T-helper 17 cell (primary cell): ENCODE results near the gene CAMK1D. TPM values are rescaled to one million over a fixed set of nuclear protein-coding genes. Genes with fewer than 3 reads are reported as not detected.
A peak's percentile ranks its signal among the peaks of the same experiment; 100 is the strongest.

Experiments
- ATAC-seq: fragments of 150-1000 bp; cut with Tn5 transposase; 2 replicates; pipeline ENCODE4 v1.10.0; 2021; ENCODE audit warnings: mild to moderate bottlenecking, moderate library complexity
- DNase-seq, 3 donors: peaks; one replicate each; pipeline versions ENCODE4 v3.0.0 to v3.0.0-alpha.2; 2020 to 2021
- H3K9me3 ChIP-seq: one replicate; pipeline ENCODE4 v1.7.0; 2013; ENCODE audit warnings: low read length, mild to moderate bottlenecking; ENCODE audit not compliant: control insufficient read depth, poor library complexity, severe bottlenecking
- H3K27ac Mint-ChIP-seq: one replicate; pipeline ENCODE4 v1.8.0; 2022; ENCODE audit warnings: mild to moderate bottlenecking, moderate library complexity, mixed read lengths
- H3K27me3 Mint-ChIP-seq: one replicate; pipeline ENCODE4 v1.8.0; 2022; ENCODE audit warnings: mixed read lengths
- H3K36me3 Mint-ChIP-seq: one replicate; pipeline ENCODE4 v1.8.0; 2022; ENCODE audit warnings: low read depth, mixed read lengths
- H3K4me1 Mint-ChIP-seq: one replicate; pipeline ENCODE4 v1.8.0; 2022; ENCODE audit warnings: mild to moderate bottlenecking, mixed read lengths
- H3K4me3 Mint-ChIP-seq: one replicate; pipeline ENCODE4 v1.8.0; 2022; ENCODE audit warnings: mild to moderate bottlenecking, moderate library complexity, mixed read lengths
- total RNA-seq, 4 donors: library from RNA in 2 of 4; stranded (reverse) in 2 of 4; gene quantifications; one replicate each; pipeline ENCODE4 v1.2.3 and lab custom pipeline; 2022 to 2026

CAMK1D gene
- total RNA-seq, 2 donors from 2014 or later: 31.1 to 47.3 TPM

DNA sequence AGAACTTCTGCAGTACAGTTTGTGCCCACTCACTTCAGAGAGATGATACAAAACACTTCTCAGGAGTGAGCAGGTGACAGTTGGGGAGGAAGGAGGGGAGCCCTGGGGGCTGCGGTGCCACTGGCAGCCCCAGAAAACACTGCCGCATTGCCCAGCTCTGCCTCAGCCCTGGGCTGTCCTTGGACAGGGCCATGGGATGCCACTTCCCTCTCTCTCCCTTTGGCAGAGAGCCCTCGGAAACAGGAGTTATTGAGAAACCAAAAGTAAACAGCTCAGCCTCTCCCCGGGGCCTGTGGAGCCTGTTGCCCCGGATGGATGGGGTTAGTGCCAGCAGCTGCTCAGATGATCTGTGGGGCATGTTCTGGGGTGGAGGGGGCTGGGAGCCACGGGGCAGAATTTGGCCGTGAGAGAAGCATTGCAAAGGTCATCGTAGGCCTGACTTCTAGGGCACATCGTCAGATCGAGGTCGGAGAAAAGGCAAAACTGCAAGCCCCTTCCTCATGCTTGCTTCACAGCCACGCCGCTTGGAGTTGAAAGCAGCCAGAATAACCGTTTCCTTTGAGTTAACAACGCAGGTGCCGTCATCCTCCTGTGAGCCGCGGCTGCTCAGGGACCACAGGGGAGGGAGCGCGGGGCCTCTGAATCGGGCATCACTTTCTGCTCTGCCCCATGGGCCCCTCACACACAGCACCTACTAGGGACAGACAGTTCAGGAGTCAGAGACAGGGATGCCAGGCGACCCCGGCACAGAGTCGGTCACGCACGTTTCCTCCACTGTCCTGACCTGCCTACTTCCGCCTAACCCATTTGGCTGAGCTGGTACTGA is 256.4 kb downstream of the CAMK1D start:
- no peaks in the 10 kb centered on the region for H3K9me3 ChIP-seq
- DNase-seq (peak; percentile 15 to 40 (median 15)), ATAC-seq (peak; percentile 88)
- Mint-ChIP-seq H3K4me3 (peak overlapping the region; percentile 84), H3K27me3 (no peaks in the 10 kb centered on the region), H3K4me1 (peaks cover 26% of the 10 kb centered on the region), H3K36me3 (peaks cover 4% of the 10 kb centered on the region), H3K27ac (peak overlapping the region; percentile 97)

- no peak for ATAC-seq
- Mint-ChIP-seq H3K27ac (peak overlapping the region; percentile 97), H3K4me3 (peak overlapping the region; percentile 84), H3K36me3 (peaks cover 2% of the 10 kb centered on the region), H3K27me3 (no peaks in the 10 kb centered on the region), H3K4me1 (peaks cover 26% of the 10 kb centered on the region)
- no peaks in the 10 kb centered on the region for H3K9me3 ChIP-seq
- no peak for DNase-seq
Observed at GRCh38 chr10:12606461-12606860, 257.1 kb downstream of the CAMK1D start.

- H3K9me3 ChIP-seq: no peaks in the 10 kb centered on the region
- Mint-ChIP-seq H3K27me3 (no peaks in the 10 kb centered on the region), H3K4me3 (peak overlapping the region; percentile 19), H3K27ac (no peak overlapping the region), H3K4me1 (peaks cover 21% of the 10 kb centered on the region), H3K36me3 (no peaks in the 10 kb centered on the region)
- ATAC-seq: no peak
- DNase-seq: no peak
Observed at GRCh38 chr10:12608761-12609160, 259.4 kb downstream of the CAMK1D start.

- H3K27me3 Mint-ChIP-seq: no peaks in the 10 kb centered on the region
- H3K36me3 Mint-ChIP-seq: no peaks in the 10 kb centered on the region
- peak overlapping the region; percentile 60 for H3K27ac Mint-ChIP-seq
- H3K4me3 Mint-ChIP-seq: no peak overlapping the region
- DNase-seq: no peak
- H3K9me3 ChIP-seq: no peaks in the 10 kb centered on the region
- no peak for ATAC-seq
- H3K4me1 Mint-ChIP-seq: peaks cover 20% of the 10 kb centered on the region
Observed at GRCh38 chr10:12609435-12609834, 260.1 kb downstream of the CAMK1D start.

DNA sequence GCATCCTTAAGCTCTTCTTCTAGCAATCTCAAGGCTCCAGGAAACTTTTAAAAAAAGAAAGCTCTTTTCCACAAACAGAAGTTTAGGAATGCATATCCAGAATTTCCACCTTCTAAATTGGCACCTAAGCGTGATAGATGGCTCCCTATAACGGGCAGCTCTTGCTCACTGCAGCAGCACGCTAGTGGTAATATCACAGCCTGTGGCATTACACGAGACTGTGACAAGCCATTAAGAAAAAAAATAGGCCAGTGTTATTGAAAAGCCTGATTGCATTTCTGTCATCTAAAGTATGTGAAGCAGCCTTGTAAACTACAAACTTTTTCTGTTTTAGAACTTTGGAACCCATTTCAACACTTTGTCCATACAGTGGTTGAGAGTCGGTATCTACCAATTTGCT is 263.8 kb downstream of the CAMK1D start:
- Mint-ChIP-seq H3K27ac (no peak overlapping the region), H3K4me1 (peaks cover 10% of the 10 kb centered on the region), H3K27me3 (no peaks in the 10 kb centered on the region), H3K4me3 (no peak overlapping the region), H3K36me3 (no peaks in the 10 kb centered on the region)
- H3K9me3 ChIP-seq: no peaks in the 10 kb centered on the region
- DNase-seq (no peak), ATAC-seq (no peak)

- Mint-ChIP-seq H3K36me3 (no peaks in the 10 kb centered on the region), H3K4me1 (peaks cover 11% of the 10 kb centered on the region)
Observed at GRCh38 chr10:12614177-12614995, 265.0 kb downstream of the CAMK1D start.

GRCh38 chr10:12615296-12616220 is 266.2 kb downstream of the CAMK1D start:
- H3K36me3 Mint-ChIP-seq: no peaks in the 10 kb centered on the region
- ATAC-seq: no peak

More at GRCh38 chr10:12614177-12614995, 265.0 kb downstream of the CAMK1D start:
- no peak for ATAC-seq
- DNase-seq: no peak
- Mint-ChIP-seq H3K4me3 (no peak overlapping the region), H3K27me3 (no peaks in the 10 kb centered on the region), H3K27ac (no peak overlapping the region)
- H3K9me3 ChIP-seq: no peaks in the 10 kb centered on the region

GRCh38 chr10:12617191-12618175 is 268.1 kb downstream of the CAMK1D start:
- no peaks in the 10 kb centered on the region for H3K36me3 Mint-ChIP-seq
- peak overlapping the region; percentile 2 for H3K27ac Mint-ChIP-seq
- H3K27me3 Mint-ChIP-seq: no peaks in the 10 kb centered on the region
- peaks cover 15% of the 10 kb centered on the region for H3K4me1 Mint-ChIP-seq
- ATAC-seq (no peak), DNase-seq (no peak)
- no peak overlapping the region for H3K4me3 Mint-ChIP-seq
- H3K9me3 ChIP-seq: no peaks in the 10 kb centered on the region

More at GRCh38 chr10:12615296-12616220, 266.2 kb downstream of the CAMK1D start:
- Mint-ChIP-seq H3K27ac (no peak overlapping the region), H3K4me1 (peaks cover 10% of the 10 kb centered on the region), H3K4me3 (no peak overlapping the region), H3K27me3 (no peaks in the 10 kb centered on the region)
- no peaks in the 10 kb centered on the region for H3K9me3 ChIP-seq
- DNase-seq: no peak

GRCh38 chr10:12622016-12622415 is 272.7 kb downstream of the CAMK1D start:
- H3K27me3 Mint-ChIP-seq: no peaks in the 10 kb centered on the region
- no peak overlapping the region for H3K4me3 Mint-ChIP-seq
- H3K9me3 ChIP-seq: no peaks in the 10 kb centered on the region
- H3K4me1 Mint-ChIP-seq: peaks cover 24% of the 10 kb centered on the region
- no peak for ATAC-seq
- H3K36me3 Mint-ChIP-seq: no peaks in the 10 kb centered on the region
- peak overlapping the region; percentile 56 for H3K27ac Mint-ChIP-seq
- DNase-seq: no peak

DNA sequence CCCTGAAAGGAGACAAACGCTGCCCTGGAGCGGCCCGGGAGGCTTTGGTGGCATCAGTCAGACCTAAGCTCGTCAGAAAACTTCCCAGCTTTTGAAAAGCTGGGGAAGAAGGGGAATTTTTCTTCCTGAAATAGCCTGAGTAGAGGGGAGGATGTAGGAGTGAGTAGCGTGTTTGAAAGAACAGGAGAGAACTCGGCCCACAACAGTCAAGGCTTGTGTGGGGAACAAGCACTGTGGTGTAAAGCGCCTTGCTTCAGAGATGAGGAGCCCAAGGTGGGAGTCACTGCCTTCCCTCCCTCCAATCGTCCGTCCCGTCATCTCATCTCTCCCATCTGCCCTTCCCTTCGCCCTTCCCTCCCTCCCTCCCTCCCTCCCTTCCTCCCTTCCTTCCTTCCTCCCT is 273.3 kb downstream of the CAMK1D start:
- H3K27ac Mint-ChIP-seq: peak overlapping the region; percentile 56
- peaks cover 24% of the 10 kb centered on the region for H3K4me1 Mint-ChIP-seq
- H3K9me3 ChIP-seq: no peaks in the 10 kb centered on the region
- no peak for ATAC-seq
- no peak for DNase-seq
- no peaks in the 10 kb centered on the region for H3K27me3 Mint-ChIP-seq
- no peak overlapping the region for H3K4me3 Mint-ChIP-seq
- H3K36me3 Mint-ChIP-seq: no peaks in the 10 kb centered on the region

- no peaks in the 10 kb centered on the region for H3K9me3 ChIP-seq
- no peak for ATAC-seq
- no peaks in the 10 kb centered on the region for H3K27me3 Mint-ChIP-seq
- H3K4me3 Mint-ChIP-seq: no peak overlapping the region
- no peak overlapping the region for H3K27ac Mint-ChIP-seq
- H3K4me1 Mint-ChIP-seq: peaks cover 29% of the 10 kb centered on the region
- H3K36me3 Mint-ChIP-seq: no peaks in the 10 kb centered on the region
- no peak for DNase-seq
Observed at GRCh38 chr10:12625393-12626023, 276.2 kb downstream of the CAMK1D start.
